Measurements from ENCODE around the gene C3. TPM values are rescaled to one million over a fixed set of nuclear protein-coding genes. Genes with fewer than 3 reads are reported as not detected.
A peak's percentile ranks its signal among the peaks of the same experiment; 100 is the strongest.

The C3 gene
- total and polyA plus RNA-seq, 2 of the 13 experiments (the other 11 are each of a cell fraction or from before 2014, with no cell fraction given) = 1,455 to 6,272 TPM

DNA sequence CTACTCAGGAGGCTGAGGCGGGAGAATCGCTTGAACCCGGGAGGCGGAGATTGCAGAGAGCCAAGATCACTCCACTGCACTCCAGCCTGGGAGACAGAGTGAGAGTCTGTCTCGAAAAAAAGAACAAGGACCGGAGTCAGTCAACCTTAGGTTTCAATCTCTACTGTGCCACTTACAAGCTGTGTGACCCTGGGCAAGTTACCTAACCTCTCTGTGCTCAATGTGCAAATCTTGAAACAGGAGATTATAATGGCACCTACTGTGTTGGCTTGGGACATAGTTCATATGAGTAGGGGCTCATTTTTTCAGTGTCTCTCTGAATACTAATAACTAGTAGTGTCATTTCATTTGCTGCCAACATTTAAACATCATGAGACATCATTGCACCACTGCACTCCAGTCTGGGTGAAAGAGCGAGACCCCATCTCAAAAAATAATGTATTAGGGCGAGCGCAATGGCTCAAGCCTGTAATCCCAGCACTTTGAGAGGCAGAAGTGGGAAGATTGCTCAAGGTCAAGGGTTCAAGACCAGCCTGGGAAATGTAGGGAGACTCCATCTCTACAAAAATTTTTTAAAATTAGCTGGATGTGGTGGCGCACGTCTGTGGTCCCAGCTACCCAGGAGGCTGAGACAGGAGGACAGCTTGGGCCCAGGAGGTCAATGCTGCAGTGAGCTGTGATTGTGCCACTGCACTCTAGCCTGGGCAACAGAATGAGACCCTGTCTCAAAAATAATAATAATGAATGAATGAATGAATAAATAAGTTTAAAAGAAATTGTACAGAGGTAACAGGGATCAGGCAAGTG lies 5.5 kb downstream of the C3 start (continued):
- TF ChIP-seq POLR2A (IDR thresholded peaks at IDR 0.05; ENCODE audit: insufficient read depth in 1 of 2, low read depth in 2 of 2, low read length in 2 of 2) (peak in 1 of 2 experiments; percentile 18), STAT5B (CRISPR knock-in tag; IDR thresholded peaks at IDR 0.05) (no peak), ZNF501 (CRISPR knock-in tag; IDR thresholded peaks at IDR 0.05) (peak; percentile 65; the same call in 1 of the 2 replicates), ZNF589 (CRISPR knock-in tag; conservative IDR thresholded peaks at IDR 0.05) (peak; percentile 24; the same call in 1 of the 2 replicates), ZNF746 (CRISPR knock-in tag; IDR thresholded peaks at IDR 0.05) (0 out of 2 replicates have a peak, but pooled peaks have one; percentile 4), ZNF768 (CRISPR knock-in tag; IDR thresholded peaks at IDR 0.05) (peak; percentile 94), SSRP1 (CRISPR knock-in tag; IDR thresholded peaks at IDR 0.05) (peak; percentile 85; the same call in 1 of the 2 replicates), ZC3H4 (CRISPR knock-in tag; IDR thresholded peaks at IDR 0.05; ENCODE audit: borderline replicate concordance) (peak; percentile 5; the same call in 1 of the 2 replicates), PAF1 (CRISPR knock-in tag; IDR thresholded peaks at IDR 0.05) (peak; percentile 32; the same call in 1 of the 2 replicates), POLR2G (IDR thresholded peaks at IDR 0.05; ENCODE audit: low read depth, low read length) (peak; percentile 70), POLR2AphosphoS5 (IDR thresholded peaks at IDR 0.05; ENCODE audit: low read depth, low read length) (peak; percentile 75), ZNF562 (CRISPR knock-in tag; IDR thresholded peaks at IDR 0.05; ENCODE audit: borderline replicate concordance) (0 out of 2 replicates have a peak, but pooled peaks have one; percentile 3), ZFP91 (CRISPR knock-in tag; IDR thresholded peaks at IDR 0.05; ENCODE audit: borderline replicate concordance) (peak; percentile 26; the same call in 1 of the 2 replicates), RBFOX2 (IDR thresholded peaks at IDR 0.05; ENCODE audit: low read depth, low read length) (peak; percentile 61)
- TF ChIP-seq, protein P1, sequence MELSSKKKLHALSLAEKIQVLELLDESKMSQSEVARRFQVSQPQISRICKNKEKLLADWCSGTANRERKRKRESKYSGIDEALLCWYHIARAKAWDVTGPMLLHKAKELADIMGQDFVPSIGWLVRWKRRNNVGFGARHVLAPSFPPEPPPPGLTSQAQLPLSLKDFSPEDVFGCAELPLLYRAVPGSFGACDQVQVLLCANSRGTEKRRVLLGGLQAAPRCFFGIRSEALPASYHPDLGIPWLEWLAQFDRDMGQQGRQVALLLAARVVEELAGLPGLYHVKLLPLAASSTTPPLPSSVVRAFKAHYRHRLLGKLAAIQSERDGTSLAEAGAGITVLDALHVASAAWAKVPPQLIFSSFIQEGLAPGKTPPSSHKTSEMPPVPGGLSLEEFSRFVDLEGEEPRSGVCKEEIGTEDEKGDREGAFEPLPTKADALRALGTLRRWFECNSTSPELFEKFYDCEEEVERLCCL (CRISPR knock-in tag; IDR thresholded peaks at IDR 0.05; ENCODE audit: borderline replicate concordance) = no peak
